Motor neuron (in vitro differentiated cells): ENCODE data around the gene TTLL12. TPM values are rescaled to one million over a fixed set of nuclear protein-coding genes. Genes with fewer than 3 reads are reported as not detected.
A peak's percentile ranks its signal among the peaks of the same experiment; 100 is the strongest.

ENCODE experiments used
- ATAC-seq, 8 experiments: fragments of 200-7000 bp; cut with Tn5 transposase; replicated peaks in 6 of 8; 2 replicates each; pipeline ENCODE4 v1.8.0; 2021; ENCODE audit warnings: mild to moderate bottlenecking in 8 of 8, moderate library complexity in 8 of 8
- H3K27ac ChIP-seq, 2 donors: fragments of 250-450 bp; sonication (Bioruptor Pico); 2 replicates each; pipeline ENCODE4 v1.9.0; 2021; ENCODE audit warnings: antibody characterized with exemption in 2 of 2, mild to moderate bottlenecking in 2 of 2, moderate library complexity in 1 of 2
- H3K4me1 ChIP-seq, 2 donors: fragments of 250-450 bp; sonication (Bioruptor Pico); replicated peaks in 1 of 2; 2 replicates each; pipeline ENCODE4 v1.6.1; 2021; ENCODE audit warnings: antibody characterized with exemption in 2 of 2, mild to moderate bottlenecking in 2 of 2, moderate library complexity in 1 of 2
- H3K4me3 ChIP-seq, 5 donors: fragments of 250-450 bp; sonication (Bioruptor Pico); 2 replicates each; pipeline ENCODE4 v1.9.0; 2021; ENCODE audit warnings: antibody characterized with exemption in 5 of 5, mild to moderate bottlenecking in 5 of 5, moderate library complexity in 4 of 5
- WGBS, 10 experiments: fragments of 450-650 bp; shearing (Covaris generic); methylation state at CpG; one replicate each; pipeline ENCODE4 v1.0.0; 2022; 5-methylcytosine and 5-hydroxymethylcytosine counted together
- in situ Hi-C, 9 experiments: fragments of 400-800 bp; cut with MboI; loops; one replicate each; pipeline ENCODE4 v1.15.0; 2021; ENCODE audit warnings: low sequenced_read_pairs in 9 of 9, low pct_unique_long_range_greater_than_20kb in 2 of 9; ENCODE audit not compliant: unreplicated experiment in 9 of 9
- total RNA-seq, 8 experiments: library from RNA; unstranded; fragments of 300-600 nt; gene quantifications; 2 replicates each; pipeline versions ENCODE4 v1.2.3 to v1.2.4, GENCODE V29; 2022

Gene TTLL12
- total RNA-seq, 8 experiments from 2014 or later, result 12.3 to 68.1 (median 14.8) TPM

DNA sequence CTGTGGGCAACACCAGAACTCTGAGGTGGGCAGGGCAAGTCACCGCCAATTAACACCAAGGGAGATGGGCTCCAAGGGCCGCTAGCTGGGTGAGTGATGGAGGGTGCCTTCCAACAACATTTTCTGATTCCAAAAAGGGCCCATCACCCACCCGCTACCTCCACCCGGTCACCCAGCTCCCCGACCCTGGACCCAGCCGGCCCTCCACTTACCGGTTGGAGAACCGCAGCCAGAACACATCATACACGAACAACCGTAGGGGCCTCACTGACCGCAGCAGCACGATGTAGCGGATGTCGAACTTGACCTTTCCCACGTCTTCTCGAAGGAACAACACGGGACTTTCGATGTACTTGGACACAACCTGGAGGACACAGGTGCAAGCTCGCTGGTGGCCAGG is 14.7 kb downstream of the TTLL12 start:
- in situ Hi-C loops, result no loop called here
- Histone ChIP-seq H3K4me3 (no peak overlapping the region), H3K4me1 (no peaks in the 10 kb centered on the region), H3K27ac (no peak overlapping the region)
- WGBS, 10 experiments, result 87 to 100% (median 100%) methylated on average over 1 to 11 of the region's 19 CpGs; no CpG with 5 or more reads in 5 of the 10 experiments
- no peak for ATAC-seq

DNA sequence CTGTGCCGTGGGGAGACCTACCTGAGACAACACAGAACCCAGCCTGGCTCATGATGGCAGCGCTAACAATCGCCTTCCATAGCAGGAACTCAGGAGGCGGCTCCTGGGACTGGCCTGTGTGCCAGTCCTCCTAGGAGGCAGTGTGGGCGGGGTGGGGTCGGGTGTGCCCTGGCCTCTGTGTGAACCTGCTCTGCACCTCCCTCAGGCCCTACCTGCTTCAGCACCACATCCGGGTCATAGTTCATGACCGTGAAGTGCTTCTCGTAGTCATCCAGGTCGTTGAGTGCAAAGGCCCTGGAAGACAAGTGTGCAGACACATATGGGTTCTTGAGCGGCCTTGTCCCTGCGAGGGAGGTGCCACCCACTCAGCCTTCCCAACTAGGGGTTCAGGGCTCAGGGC is 15.3 kb downstream of the TTLL12 start:
- WGBS, 10 experiments, result 90 to 97% methylated on average over 2 to 5 of the region's 12 CpGs; no CpG with 5 or more reads in 8 of the 10 experiments
- H3K4me1 ChIP-seq, result no peaks in the 10 kb centered on the region
- no peak for ATAC-seq
- in situ Hi-C loops, result no loop called here
- no peak overlapping the region for H3K4me3 ChIP-seq
- no peak overlapping the region for H3K27ac ChIP-seq

DNA sequence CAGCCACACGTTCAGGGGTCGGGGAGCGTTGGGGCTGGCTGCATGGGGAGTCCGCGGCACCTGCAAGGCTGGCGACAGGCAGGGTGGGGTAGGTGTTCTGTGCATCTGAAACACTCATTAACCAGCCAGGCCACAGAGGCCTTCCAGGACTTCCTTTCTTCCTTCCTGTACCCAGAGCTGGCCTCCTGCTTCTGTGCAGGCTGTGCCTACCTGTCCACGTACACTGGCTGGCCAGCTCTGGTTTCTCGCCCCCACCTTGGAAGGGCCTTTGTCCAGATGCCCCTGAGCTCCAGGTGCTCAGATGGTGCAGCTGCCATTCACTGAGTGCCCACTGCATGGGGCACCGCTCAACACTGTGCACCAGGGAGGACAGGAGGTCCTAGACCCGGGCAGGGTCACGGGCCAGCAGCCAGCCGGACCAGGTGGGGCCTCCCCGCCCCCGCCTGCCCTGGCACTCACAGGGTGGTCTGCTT is 15.9 kb downstream of the TTLL12 start:
- in situ Hi-C loops, result no loop called here
- 83 to 100% methylated on average over 2 to 3 of the region's 14 CpGs; no CpG with 5 or more reads in 8 of the 10 experiments for WGBS, 10 experiments
- Histone ChIP-seq H3K4me3 (no peak overlapping the region), H3K27ac (no peak overlapping the region), H3K4me1 (no peaks in the 10 kb centered on the region)
- peak in 2 of 8 experiments; percentile 8 to 20 for ATAC-seq

DNA sequence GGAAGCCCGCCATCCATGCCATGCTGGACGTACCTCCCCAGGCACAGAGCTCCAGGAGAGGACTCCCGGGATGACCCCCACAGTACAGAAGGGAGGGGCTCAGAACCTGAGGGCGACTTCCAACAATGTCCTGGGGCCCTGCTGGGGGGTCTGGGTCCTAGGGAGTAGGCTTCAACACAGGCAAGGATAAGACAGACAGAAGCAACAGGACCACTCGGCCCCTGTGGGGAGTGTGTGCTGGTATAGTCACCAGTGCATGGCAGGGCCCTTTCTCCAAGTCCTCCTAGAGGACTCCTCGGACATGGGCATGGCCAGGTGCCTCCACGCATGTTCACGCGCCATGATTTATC is 16.8 kb downstream of the TTLL12 start:
- in situ Hi-C loops, result no loop called here
- H3K4me3 ChIP-seq, result no peak overlapping the region
- no peak for ATAC-seq
- H3K27ac ChIP-seq, result no peak overlapping the region
- WGBS, 10 experiments, result 60 to 100% (median 69%) methylated on average over 1 of the region's 9 CpGs; no CpG with 5 or more reads in 6 of the 10 experiments
- no peaks in the 10 kb centered on the region for H3K4me1 ChIP-seq

DNA sequence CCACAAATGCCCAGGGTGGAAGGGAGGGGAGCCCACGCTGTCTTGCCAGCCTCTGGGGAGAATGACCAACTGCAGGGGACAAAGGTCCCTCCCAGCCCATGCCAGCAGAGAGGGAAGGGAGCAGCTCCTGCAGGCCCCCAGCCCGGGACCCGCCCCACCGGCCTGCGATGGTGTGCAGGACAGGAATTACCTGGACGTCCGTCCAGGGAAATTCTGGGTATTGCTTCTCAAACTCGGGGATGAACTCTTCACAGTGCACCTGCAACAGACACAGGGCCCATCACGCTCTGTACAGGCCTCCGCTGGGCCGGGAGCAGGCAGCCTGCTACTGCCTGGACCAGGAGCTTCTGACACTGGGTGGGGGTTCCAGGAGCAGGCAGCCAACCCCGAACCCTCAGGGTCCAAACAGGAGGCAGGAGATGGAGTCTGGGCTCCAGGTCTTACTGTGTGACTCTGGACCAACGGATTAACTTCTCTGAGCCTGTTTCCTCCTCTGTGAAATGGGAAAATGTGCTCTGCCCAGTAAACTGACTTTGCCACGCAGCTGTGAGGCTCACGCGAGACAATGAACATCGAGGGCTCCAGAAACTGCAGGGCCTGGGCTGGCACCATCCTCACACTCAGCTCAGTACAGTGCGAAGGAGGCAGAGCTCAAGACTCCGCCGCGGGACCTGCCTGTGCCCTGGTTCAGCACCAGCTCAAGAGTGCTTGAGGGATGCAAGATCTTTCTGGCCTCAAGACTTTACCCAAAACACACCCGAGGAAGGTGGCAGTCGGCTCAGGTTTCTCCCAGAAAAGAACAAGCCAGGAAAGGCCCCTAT is 17.4 kb downstream of the TTLL12 start:
- in situ Hi-C loops, result no loop called here
- Histone ChIP-seq H3K4me3 (no peak overlapping the region), H3K27ac (no peak overlapping the region), H3K4me1 (no peaks in the 10 kb centered on the region)
- WGBS, 10 experiments, result 70 to 97% (median 93%) methylated on average over 2 to 6 of the region's 23 CpGs; no CpG with 5 or more reads in 3 of the 10 experiments
- ATAC-seq, result no peak

DNA sequence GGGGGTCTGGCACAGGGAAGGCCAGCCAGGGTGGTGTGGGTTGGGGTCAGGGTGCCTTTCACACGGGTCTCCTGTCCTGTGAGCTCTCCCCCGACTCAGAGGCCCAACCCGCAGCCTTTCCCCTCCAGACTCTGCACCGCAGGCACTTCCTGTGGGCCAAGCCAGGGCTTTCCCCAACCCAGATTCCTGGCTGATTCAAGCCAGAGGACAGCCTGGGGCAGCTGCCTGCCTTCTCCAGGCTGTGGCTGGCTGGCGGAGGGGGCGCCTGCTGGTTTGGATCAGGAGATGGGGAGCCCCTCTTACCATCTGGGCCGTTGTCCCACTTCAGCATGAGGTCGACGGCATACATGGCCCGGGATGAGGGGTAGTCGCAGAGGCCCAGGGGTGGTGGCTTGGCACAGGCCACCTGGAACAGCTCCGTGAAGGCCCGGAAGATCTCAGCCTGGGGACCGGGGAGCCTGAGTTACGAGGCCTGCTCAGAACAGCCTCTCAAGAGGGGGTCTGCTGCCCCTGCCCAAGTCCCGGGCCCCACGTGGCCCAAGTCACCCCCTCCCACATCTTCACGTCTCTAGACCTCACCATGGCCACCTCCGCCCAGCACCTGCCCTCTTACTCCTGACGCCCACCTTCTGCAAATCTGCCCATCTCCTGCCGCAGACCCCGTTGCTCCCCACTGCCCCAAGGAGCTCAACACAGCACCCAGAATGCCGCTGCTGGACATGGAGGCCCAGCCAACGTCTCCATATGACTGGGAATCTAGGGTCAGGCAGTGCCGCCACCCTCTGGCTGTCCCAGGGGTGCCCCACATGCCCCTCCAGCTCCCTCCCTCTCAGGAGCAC is 18.2 kb downstream of the TTLL12 start:
- no peak overlapping the region for H3K27ac ChIP-seq
- H3K4me1 ChIP-seq, result no peaks in the 10 kb centered on the region
- WGBS, 10 experiments, result 72 to 100% (median 80%) methylated on average over 1 to 4 of the region's 25 CpGs; no CpG with 5 or more reads in 5 of the 10 experiments
- no peak for ATAC-seq
- H3K4me3 ChIP-seq, result no peak overlapping the region
- in situ Hi-C loops, result no loop called here

DNA sequence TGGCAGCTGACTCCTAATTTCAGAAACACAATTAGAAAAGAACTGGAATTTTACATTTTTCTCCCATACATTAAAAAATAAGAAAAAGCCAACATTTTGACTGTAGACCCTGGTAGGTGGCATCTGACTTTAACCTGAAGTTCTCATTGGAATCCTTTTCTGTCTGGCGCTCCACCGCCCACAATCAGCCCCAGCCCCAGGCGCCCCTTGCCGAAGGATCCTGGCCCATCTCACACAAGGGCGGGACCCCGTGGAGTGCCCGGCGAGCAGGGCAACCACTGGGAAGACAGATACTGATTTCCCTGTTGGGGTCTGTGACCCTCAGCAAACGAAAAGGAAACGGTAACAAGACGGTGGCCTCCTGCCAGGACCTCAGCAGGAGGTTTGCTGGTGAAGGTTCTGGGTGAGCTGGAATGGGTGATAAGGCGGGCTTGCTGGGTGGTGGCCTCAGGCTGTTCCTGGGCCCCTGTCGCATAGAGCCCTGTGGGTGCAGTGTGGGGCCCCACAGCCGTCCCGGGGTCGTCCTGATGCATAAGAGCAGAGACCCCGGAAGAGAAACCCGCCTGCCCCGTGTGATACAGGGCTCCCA is 19.8 kb downstream of the TTLL12 start:
- WGBS, 10 experiments, result 74 to 100% (median 86%) methylated on average over 1 to 11 of the region's 19 CpGs; no CpG with 5 or more reads in 4 of the 10 experiments
- Histone ChIP-seq H3K4me1 (peaks cover 0 to 2% of the 10 kb centered on the region in 2 donors), H3K27ac (no peak overlapping the region), H3K4me3 (no peak overlapping the region)
- in situ Hi-C loops, result no loop called here
- no peak for ATAC-seq

DNA sequence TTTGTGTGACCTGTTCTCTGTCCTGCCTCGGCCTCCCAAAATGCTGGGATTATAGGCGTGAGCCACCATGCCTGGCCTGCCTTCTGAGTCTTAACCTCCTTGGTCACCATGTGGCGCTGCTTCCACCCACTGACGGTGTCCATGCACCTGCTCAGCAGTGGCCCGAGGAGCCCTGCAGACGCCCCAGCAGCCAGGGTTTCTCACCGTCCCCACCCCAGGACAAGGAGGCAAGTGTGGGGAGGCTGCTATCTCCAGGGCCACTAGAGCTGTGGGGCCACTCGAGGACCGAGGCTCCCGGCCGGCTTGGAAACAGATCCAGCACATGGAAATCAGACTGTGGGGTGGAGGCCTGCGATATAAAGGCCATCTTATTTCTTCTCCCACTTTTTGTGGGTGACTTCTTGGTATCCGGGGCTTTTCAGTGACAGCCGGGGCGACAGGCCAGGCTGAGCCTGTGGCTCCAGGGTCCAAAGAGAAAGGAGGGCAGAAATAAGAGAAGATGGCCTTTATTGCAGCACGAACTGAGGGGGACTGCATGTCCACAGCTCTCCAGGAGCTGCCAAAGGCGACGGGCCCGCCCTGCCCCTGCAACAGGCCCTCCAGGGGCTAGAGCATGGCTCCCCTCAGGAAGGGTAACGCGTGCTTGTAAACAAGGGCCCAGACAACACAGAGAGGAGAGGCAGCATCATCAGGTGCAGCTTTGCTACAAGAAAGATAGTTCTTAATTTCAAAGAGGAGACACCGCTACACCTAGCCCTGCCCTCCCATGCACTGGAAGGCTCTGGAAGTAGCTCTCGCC is 20.6 kb downstream of the TTLL12 start:
- in situ Hi-C loops, result no loop called here
- Histone ChIP-seq H3K4me3 (no peak overlapping the region), H3K4me1 (peaks cover 0 to 2% of the 10 kb centered on the region in 2 donors), H3K27ac (no peak overlapping the region)
- no peak for ATAC-seq
- WGBS, 10 experiments, result 60 to 100% (median 85%) methylated on average over 1 to 12 of the region's 23 CpGs; no CpG with 5 or more reads in 2 of the 10 experiments

DNA sequence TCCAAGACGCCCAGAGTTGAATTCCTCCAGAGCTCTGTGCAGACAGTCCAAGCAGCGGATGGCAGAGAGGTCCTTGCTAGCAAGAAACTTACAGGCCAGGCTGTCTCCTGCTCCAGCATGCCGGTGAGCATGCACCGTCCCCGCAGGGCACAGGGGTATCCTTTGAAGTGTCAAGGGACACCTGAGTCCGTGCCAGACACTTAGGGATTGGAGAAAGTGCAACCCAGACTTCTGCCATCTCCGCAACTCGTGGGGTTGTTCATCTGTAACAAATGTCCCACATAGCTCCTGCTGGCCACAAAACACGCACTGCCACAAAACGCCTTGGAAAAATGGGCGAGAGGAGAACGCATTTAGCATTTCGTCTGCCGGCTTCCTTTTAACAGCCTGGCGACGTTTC is 22.3 kb downstream of the TTLL12 start:
- Histone ChIP-seq H3K4me1 (peaks cover 1 to 3% of the 10 kb centered on the region in 2 donors), H3K27ac (no peak overlapping the region), H3K4me3 (no peak overlapping the region)
- no peak for ATAC-seq
- in situ Hi-C loops, result no loop called here
- WGBS, 10 experiments, result 0 to 100% (median 53%) methylated on average over 1 to 12 of the region's 16 CpGs; no CpG with 5 or more reads in 3 of the 10 experiments

DNA sequence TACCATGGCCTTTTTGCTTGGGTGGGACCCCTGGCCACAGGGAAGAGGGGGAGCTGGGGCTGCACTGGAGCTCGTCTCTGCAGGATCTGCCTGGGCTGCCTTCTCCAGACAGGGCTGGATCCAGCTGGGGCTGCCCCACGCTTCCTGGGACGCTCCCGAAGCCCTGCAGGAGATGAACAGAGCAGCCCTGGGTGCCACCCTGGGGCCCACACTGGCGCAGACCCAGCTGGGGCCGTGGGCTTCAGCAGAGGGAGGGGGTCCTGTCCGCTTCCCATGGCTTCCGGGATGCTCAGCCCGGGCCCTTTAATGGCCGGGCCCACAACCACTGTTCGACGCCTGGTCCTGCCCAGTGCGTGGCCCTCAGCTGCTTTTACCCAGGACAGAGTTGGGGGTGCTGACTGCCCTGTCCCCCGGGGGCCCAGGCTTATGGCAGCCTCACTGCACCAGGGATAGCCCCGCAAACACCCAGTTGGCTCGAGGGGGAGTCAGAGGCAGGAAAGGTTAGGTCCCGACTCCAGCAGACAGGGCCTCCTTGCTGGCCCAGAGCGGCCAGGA is 23.6 kb downstream of the TTLL12 start:
- WGBS, 10 experiments, result 60 to 80% methylated on average over 1 of the region's 18 CpGs; no CpG with 5 or more reads in 8 of the 10 experiments
- peaks cover 3 to 5% of the 10 kb centered on the region in 2 donors for H3K4me1 ChIP-seq
- in situ Hi-C loops, result no loop called here
- no peak overlapping the region for H3K27ac ChIP-seq
- ATAC-seq, result peak in 3 of 8 experiments; percentile 6 to 14 (median 7)
- H3K4me3 ChIP-seq, result no peak overlapping the region

DNA sequence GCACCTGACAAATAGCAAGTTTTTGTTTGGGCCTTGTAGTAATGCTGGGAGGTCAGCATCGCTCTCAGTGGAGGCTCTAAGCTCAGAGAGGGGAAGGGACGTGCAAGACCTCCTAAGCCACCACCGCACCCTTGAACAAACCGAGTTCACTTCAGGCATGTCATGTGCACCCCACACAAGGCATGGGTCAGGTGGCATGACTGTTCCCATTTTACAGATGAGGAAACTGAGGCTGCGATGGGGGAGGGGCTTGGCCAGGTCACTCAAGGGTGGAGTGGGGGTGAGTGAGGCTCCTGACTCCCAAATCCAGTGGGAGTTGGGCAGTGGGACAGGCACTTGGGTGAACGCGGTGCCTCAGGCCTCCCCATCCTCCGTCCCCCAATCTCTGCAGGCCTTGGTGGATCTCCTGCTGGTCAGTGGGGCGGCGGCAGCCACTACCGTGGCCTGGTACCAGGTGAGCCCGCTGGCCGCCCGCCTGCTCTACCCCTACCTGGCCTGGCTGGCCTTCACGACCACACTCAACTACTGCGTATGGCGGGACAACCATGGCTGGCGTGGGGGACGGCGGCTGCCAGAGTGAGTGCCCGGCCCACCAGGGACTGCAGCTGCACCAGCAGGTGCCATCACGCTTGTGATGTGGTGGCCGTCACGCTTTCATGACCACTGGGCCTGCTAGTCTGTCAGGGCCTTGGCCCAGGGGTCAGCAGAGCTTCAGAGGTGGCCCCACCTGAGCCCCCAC is 24.4 kb downstream of the TTLL12 start:
- Histone ChIP-seq H3K4me3 (no peak overlapping the region), H3K27ac (no peak overlapping the region), H3K4me1 (peaks cover 3 to 5% of the 10 kb centered on the region in 2 donors)
- no peak for ATAC-seq
- WGBS, 10 experiments, result 60 to 96% (median 89%) methylated on average over 1 to 7 of the region's 24 CpGs; no CpG with 5 or more reads in 6 of the 10 experiments
- in situ Hi-C loops, result no loop called here
